Measurements from ENCODE around the gene MSI2.

MSI2 gene

DNA sequence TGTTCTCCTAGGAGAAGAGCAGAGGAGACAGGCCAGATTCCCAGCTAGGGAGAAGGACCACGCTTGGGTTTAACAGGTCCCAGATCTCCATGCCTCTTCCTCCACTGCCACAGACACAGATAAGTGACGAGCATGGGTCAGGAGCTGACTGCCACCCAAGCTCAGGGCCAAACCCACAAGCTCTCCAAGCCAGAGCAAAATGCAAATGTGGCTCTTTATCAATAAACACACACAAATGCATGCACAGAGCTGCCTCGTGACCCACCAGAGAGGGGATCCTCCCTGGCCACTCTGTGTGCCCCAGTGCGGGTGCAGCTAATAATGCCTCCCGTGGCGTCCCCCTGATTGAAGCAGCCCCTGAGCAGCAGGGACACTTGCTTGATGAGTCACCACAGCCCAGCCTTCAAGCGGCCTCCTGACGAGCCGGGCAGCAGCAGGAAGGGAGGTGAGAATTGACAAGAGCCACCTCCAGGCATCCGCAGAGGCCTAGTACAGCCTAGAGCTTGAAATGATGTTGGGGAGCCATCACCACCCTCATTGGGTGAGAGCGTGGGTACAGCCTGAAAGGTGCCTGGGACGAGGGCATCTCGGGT lies 344.9 kb downstream of the MSI2 start:
- in situ Hi-C loops (cut with MboI; ENCODE audit: low sequenced_read_pairs), result no loop called here

DNA sequence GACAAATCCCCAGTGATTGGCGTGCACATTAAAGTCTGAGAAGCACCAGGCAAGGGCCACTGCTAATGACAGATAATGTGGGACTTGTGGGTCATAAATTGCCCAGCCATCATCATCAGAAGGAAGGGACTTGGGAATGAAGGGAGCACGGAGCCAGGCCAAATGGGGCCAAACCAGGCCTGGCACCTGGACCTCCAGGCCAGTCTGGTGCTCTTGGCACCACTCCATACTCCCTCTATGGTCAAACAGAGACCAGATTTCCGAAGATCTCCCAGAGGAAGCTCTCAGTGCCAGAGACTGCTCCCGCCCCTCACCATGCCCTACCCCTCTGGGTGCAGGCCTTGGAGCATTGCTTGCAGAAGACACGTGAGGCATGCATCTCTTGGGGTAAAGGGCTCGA lies 346.6 kb downstream of the MSI2 start:
- in situ Hi-C loops (cut with MboI; ENCODE audit: low sequenced_read_pairs), result no loop called here

DNA sequence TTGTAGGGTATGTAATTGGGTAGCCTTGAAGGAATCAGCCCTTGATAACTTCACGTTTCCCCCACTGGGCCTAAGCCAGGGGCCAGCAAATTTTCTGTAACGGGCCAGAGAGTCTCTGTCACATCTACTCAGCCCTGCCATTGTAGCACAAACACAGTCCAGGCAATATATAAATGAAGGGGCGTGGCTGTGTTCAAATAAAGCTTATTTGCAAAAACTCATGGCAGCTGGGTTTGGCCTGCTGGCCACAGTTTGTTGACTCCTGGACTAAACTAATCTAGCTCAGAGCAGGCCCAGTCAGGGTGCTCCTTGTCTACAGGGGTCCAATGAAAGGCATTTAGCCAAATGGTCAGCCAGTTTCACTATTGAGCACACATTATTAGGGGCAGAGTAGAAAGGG lies 347.2 kb downstream of the MSI2 start:
- in situ Hi-C loops (cut with MboI; ENCODE audit: low sequenced_read_pairs), result no loop called here

DNA sequence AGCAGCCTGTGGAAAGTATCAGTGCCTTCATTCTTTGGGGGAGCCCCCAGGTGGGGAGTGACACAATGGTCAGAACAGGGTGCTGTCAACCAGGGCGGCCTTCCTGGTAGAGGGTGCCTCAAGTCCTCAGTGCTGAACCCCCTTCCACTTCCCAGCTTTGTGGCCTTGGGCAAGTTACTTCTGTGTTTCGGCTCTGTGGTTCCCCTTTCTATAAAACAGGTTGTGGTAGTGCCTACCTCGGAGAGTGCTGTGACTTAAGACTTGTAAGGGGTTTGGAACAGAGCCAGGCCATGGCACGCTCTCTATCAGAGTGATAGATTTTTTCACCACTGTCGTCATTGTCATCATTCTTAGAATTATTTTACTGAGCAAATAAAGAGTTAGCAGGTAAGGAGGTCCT lies 347.7 kb downstream of the MSI2 start:
- in situ Hi-C loops (cut with MboI; ENCODE audit: low sequenced_read_pairs), result no loop called here

DNA sequence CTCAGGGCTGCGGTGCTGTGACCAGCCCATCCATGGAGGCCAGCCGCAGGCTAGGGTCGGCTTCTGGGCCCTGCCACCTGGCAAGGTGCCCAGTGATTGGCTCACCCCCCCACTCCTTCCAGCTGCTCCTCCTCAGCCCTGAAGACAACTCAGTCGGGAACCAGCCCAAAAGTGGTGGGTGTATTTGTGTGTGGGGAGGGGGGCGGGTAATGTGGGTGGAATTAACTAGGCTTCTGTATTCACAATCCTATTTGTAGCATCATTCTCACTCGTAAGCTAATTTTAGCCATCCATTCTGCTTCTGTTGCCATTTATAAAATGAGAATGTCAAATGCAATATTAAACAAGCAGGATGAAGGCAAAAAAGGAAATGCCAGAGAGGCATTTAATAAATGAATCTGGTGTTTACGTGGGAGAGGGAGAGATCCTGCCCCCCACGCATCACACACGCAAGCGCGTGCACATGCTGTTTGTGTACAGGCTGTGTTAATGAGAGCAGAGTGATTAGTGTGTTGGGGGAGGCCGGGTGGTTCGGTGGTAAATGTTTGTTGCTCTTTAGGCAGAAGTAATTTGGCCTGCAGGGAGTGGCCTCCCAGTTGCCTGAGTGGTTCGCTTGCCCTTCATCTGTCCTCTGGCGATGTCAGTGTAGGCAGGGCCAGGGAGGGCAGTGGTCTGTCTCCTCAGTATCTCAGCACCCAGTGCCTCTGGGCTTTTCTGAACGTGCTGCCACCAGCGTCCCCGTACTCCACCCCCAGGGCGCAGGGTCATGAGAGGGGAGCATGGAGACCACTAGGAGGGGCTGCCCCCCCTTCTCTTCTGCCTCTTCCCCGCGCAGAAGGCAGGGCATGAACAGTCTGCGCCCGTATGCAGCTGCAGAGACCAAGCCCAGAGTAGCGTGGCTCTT lies 348.7 kb downstream of the MSI2 start:
- in situ Hi-C loops (cut with MboI; ENCODE audit: low sequenced_read_pairs), result no loop called here

DNA sequence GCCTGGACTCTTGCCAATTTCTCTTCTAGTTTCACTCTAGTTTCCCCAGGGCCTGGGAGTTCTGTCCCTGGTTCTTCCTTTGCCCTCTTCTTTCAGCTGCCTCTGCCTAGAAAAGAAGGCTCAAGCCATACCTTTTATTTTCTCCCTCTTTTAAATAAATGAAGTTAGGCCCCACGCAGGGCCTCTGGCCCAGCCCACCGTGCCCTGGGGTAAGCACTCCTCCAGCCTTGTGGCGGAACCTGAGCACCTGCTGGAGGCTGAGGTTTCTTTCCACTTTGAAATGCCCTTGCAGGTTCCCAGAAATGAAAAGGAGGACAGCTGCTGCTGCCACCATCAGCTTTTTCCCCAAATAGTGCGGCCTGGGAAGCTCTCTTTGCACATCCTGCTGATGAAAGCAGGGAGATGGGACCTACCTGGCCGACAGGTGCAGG lies 349.4 kb downstream of the MSI2 start:
- in situ Hi-C loops (cut with MboI; ENCODE audit: low sequenced_read_pairs), result no loop called here

DNA sequence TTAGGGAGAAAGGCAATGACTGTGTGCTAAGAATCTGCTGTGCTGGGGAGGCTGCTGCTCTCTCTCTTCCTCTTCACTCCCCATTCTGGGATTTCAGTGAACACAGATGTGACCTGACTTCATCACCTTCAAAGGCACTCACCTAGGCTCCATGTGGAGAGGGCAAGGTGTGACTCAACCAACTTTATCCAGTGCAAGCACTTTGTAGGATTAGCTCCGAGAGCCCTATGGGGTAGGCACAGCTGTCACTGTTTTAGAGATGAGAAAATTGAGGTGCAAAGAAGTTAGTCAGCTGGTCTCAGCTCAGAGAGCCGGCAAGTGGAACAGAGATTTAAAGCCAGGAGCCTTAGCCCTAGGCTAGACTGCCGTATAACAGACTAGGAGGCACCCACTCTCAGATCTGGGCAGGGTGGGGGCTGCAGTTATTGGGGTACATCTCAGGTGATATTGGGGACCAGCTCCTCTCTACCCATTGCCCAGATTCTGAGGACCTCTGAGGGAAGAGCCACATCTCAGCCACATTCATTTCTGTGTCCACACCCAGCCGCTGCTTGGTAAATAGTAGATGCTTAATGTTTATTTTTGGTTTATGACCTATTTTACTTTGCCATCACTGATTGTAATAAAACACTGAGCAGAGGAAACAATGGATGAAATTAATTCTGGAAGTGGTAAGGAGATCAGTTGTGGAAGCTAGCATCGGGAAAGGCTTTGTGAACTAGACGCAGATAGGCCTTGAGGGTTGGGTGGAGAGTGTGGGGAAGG lies 350.0 kb downstream of the MSI2 start:
- in situ Hi-C loops (cut with MboI; ENCODE audit: low sequenced_read_pairs), result no loop called here

DNA sequence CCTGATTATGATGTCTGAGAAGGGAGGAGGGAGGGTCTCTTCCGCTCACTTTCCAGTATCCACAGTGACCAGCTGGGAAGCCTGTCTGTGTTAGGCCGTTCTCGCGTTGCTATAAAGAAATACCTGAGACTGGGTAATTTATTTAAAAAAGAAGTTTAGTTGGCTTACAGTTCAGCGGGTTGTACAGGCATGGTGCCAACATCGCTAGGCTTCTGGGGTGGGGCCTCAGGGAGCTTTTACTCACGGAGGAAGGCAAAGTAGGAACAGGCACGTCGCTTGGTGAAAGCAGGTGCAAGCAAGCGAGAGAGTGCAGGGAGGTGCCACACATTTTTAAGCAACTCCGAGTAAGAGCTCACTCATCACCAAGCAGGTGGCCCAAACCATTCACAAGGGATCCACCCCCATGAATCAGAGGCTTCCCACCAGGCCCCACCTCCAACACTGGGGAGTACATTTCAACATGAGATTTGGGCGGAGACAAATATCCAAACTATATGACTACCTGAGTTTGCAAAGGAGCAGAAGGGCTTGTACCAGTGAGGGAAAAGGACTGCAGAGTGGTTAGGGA lies 351.3 kb downstream of the MSI2 start:
- in situ Hi-C loops (cut with MboI; ENCODE audit: low sequenced_read_pairs), result no loop called here

DNA sequence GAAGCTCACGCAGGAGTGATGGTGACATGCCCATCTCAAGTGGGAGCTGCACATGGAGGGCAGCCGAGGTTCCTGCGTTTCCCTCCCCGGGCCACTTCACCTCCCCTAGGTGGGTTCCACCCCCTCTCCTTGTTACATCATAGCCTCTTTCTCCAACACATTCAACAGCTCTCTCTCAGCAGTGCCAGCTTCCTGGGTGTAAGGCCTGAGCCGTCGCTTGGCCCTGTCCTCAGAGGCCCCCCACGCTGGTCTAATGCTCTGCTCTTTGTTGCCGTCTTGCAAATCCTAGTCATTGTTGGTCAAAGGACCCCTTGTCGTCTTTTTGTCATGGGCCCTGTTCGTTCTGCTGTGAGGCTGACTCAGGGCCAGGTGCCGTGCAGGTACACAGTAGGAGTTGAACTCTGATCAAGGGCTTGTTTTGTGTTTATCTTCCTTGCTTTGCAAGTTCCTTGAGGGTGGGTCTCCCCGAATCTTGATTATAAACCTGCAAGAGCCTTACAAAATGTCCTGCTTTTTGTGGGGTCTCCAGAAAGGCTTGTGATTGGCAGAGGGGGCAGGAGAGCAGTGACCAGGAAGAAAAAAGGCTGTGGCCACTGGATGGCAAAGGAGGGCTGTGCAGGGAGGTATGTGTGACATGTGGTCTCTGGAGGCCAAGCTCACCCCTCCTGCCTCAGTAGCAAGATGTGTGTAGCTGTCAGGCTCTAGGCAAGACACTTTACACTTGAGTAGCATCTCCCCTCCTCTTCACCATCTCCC lies 352.2 kb downstream of the MSI2 start:
- in situ Hi-C loops (cut with MboI; ENCODE audit: low sequenced_read_pairs), result no loop called here

DNA sequence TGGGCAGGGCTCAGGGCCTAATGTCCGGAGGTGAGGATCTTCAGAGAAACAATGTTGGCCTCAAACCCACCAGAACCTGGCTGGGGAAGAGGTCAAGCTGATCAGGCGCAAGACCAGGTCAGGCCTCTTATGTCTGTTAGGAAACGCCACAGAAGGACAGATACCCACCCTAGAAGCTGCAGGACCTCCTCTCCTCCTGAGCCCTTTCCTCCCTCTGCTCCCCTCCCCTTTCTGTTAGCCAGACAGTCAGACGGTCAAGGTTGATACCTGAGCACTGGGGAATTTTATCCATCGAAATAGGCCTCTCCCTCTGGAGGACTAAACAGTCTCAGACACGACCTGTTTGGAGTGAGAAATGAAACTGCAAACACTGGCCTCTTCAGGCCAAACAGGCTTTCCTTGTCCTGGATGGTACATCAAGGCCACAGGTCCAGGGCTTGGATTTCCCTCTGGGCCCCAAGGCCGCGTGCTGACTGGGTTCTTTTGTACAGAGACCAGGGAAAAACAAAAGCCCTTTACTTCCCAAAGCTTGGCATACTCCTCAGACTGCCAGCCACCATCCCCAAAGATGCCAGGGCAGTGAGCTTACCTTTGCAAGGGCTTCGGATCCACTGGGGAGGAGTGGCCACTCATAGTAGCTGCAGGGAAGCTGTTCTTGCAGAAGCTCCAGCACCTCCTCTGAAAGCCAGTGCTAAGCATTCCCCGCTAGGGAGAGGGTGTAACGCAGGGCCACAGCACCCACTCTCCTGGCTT lies 353.0 kb downstream of the MSI2 start:
- in situ Hi-C loops (cut with MboI; ENCODE audit: low sequenced_read_pairs), result no loop called here

DNA sequence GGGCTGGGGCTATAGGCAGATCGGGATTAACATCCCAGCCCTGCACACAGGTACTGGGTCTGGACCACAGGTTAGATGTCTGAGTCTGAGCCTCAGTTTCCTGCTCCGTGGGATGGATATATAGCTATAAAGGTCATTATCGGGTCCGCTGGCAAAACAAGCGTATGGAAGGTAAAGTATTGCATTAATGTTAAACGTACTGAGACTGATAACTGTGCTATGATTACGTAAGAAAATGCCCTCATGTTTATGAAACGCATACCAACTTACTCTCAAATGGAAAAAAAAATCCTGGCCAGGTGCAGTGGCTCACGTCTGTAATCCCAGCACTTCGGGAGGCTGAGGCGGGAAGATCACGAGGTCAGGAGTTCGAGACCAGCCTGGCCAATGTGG lies 353.6 kb downstream of the MSI2 start:
- in situ Hi-C loops (cut with MboI; ENCODE audit: low sequenced_read_pairs), result no loop called here

DNA sequence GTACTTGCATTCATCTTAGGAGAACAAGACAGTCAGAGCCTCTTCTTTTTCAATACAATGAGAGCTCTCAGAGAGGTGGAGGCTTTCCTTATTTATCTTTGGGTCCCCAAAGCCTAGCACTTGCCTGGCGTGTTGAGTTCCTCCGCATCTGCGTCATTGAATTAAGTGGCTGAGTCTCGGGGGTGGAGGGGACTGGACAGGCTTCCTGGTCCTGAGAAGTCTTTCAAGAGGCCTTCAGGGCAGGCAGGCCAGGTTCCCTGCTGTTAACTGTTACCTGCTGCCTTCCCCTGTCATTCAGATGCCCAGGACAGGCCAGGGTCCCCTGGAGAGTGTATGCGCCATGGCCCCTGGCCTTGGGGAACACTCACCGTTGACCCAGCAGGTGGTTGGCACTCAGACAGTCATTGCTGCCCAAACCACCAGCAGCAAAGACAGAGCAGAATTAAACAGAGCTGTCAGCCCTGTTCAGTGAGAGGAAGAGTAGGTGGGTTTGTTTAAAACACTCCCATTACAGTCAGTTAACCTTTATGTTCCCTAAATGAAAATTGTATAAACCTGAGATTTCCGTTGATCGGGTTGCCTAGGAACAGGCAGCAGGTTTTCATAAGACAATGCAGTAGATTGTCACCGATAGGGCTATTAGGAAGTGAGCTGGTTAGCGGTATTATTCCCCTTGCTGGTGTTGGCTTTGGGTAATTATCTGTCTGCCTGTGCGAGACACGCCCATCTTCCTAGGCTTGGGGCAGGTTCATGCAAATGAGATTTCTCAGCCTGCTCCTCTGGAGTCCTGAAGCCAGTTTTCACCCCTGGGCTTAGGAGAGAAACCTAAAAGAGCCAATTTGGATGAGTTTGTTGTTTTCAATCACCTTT lies 356.1 kb downstream of the MSI2 start:
- in situ Hi-C loops (cut with MboI; ENCODE audit: low sequenced_read_pairs), result no loop called here

DNA sequence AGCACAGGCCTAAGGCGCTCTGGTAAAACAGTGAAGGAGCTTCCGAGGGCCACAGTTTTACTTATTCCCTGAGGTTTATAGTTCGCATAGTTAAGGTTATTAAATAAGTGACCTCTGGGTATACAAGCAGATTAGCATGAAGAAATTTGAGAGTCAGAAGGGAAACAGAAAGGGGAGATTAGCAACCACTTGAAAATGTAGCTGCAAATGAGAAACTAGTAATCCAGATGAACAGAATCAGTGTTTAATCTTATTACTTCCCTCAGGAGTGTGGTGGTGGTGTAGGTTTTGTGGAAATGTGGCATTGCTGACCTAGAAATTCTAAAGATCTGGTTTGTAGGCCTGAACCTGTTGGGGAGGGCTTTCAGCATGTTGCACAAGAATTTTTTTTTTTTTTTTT lies 358.4 kb downstream of the MSI2 start:
- in situ Hi-C loops (cut with MboI; ENCODE audit: low sequenced_read_pairs), result no loop called here

DNA sequence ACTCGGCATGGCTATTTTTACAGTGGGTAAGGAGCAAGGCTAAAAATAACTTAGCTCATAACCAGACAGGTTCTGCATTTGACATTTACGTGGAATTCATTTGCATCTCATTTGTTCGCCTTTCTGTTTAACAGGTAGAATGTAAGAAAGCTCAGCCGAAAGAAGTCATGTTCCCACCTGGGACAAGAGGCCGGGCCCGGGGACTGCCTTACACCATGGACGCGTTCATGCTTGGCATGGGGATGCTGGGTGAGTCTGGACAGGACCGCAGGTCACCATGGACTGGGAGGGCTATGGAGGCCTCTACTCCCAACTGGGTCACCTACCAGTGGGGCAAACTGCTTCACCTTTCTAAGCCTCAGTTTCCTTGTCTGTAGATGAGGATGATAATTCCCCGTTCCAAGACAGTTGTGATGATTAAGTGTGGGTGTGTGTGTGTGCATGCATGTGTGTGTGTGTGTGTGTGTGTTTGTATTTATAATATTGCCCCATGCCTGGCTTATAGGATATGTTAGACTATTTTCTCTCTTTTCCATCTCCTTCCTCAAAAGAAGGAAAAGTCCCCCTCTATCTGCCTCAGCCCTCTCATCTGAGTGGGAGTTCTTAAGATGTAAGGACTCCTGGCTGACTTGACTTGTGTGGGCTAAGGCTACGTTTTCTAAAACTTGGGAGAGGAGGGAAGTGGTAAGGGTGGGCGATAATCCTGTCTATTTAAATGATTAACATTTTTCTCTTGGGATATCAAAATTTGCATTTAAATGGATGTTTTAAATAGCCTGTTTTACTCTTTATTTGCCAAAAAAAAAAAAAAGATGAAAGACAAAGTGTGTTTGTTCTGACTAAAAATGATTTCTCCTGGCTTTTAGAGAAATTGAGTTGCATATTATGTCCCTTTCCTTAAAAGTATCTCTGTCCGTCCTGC lies 359.8 kb downstream of the MSI2 start:
- in situ Hi-C loops (cut with MboI; ENCODE audit: low sequenced_read_pairs), result no loop called here

DNA sequence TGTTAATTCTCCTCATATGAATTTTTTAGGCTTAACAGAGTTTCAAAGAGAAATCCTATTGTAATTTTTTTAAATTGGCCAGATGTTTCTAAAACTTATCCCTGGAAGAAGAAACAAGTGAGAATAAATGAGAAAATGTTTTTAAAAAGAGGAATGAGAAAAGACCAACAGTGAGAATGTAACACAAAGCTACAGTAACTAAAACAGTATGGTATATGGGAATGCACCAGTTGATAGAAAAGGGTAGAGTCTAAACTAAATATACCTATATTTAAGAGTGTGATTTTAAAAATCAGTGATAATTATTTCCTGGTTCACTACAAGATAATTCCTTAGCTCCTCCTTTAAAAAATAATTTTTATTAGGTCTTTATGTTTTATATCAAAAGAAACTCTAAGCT lies 360.9 kb downstream of the MSI2 start:
- in situ Hi-C loops (cut with MboI; ENCODE audit: low sequenced_read_pairs), result no loop called here

DNA sequence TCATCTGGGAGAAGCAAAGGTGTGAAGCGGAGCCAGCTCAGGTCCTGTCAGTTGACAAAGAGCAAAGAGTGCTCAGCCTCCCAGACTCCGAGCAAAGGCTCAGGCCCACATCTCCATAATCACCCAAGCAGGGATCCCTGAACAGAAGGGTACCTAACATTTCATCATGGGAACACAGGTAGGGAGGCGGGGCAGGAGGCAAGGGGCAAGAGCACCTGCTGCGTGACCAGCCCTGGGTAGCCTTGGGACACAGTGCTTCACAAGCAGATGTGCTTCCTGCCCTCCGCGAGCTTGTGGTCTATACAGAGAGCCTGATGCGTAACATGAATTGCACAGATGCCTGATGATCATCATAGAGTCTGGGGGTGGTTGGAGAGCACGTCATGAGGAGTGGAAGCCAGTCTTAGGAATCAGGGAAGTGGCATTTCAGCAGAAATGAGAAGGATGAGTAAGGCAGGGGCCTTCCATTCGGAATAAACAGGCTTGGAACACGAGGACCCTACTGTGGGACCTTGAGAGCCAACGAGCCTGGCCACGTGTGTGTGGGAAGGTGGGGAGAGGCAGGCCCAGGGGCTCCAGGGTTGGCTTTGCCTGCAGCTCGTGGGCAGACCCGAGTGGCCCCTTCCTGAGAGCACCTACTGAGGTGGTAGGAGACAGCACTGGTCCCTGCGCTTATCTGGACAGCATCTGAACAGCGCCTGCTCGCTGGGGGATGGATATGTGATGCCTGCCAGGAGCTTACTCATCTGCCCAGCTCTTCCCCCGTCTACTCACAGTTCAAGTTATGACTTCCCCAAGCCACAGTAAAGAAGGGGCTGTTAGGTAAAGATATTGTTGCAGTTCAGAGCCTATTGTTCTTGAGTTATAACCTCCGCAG lies 363.0 kb downstream of the MSI2 start:
- in situ Hi-C loops (cut with MboI; ENCODE audit: low sequenced_read_pairs), result no loop called here

DNA sequence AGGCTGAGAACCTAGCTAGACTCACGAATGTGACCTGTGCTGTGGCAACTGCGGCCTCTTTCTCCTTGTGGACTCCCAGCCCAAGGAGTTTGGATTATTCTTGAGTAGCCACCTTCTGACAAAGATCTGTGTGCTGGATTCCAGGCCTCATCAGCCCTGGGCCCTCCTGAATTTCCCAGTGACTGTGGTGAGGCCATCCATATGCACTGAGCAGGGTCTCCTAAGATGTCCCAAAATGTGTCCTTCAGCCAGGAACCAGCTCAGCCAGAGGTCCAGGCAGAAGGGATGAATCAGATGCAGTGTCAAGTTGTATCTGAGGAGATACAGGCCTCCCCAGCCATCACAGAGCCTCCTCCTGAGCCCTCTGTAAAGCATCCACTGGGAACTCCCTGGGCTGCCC lies 364.3 kb downstream of the MSI2 start:
- in situ Hi-C loops (cut with MboI; ENCODE audit: low sequenced_read_pairs), result no loop called here

Measured in HL-60/S4 treated with retinoic acid at 250 ng/mL for 4 days and 3 days (cell line).